Breast epithelium (tissue), 4 donors: ENCODE measurements around the gene TMEM54. TPM values are rescaled to one million over a fixed set of nuclear protein-coding genes. Genes with fewer than 3 reads are reported as not detected.

Experiments
- DNase-seq, 2 donors: peaks; one replicate each; pipeline ENCODE4 v3.0.0-alpha.2; 2019; ENCODE audit warnings: low spot score in 2 of 2
- H3K27ac ChIP-seq, 2 donors: fragments of 200-600 bp; sonication (generic) in 1 of 2; one replicate each; pipeline ENCODE4 v1.5.1; 2016 to 2019; ENCODE audit warnings: mild to moderate bottlenecking in 1 of 2
- H3K27me3 ChIP-seq, 2 donors: fragments of 200-600 bp; sonication (generic) in 1 of 2; one replicate each; pipeline versions ENCODE4 v1.5.1 to v1.6.0; 2017 to 2019; ENCODE audit warnings: control low read depth in 1 of 2, mild to moderate bottlenecking in 1 of 2
- H3K36me3 ChIP-seq: fragments of 200-600 bp; one replicate; pipeline ENCODE4 v1.5.1; 2019
- H3K4me1 ChIP-seq, 2 donors: fragments of 200-600 bp; sonication (generic); one replicate each; pipeline ENCODE4 v1.5.1; 2016 to 2019; ENCODE audit warnings: control low read depth in 1 of 2
- H3K4me3 ChIP-seq, 3 donors: fragments of 200-600 bp; sonication (generic); 1 replicate in 2 of 3; 2 replicates in 1 of 3; pipeline ENCODE4 v1.5.1; 2016 to 2019; ENCODE audit warnings: mild to moderate bottlenecking in 3 of 3, moderate library complexity in 2 of 3
- H3K9me3 ChIP-seq, 2 donors: fragments of 200-600 bp; sonication (generic) in 1 of 2; one replicate each; pipeline ENCODE4 v1.5.1; 2016 to 2019; ENCODE audit warnings: control low read depth in 1 of 2
- POLR2A ChIP-seq: fragments of 450-650 bp; IDR thresholded peaks from one replicate; pipeline ENCODE4 v1.6.1; 2016; ENCODE audit warnings: antibody characterized with exemption, mild to moderate bottlenecking, moderate library complexity
- POLR2AphosphoS5 ChIP-seq, 3 donors: sonication (generic); formaldehyde crosslinking; IDR thresholded peaks; one replicate each; pipeline ENCODE4 v1.6.1; 2017; ENCODE audit warnings: antibody characterized with exemption in 3 of 3
- intact Hi-C: fragments of 100-400 bp; cut with DNase I; formaldehyde crosslinking; loops from one replicate; pipeline ENCODE4 v1.15.1; 2023; ENCODE audit warnings: low total_unique reads
- total RNA-seq, 3 donors: library from RNA; depleted of rRNA; stranded (reverse); fragments of >200 nt; gene quantifications; one replicate each; pipeline ENCODE4 v1.1.0, GENCODE V29; 2016
- TF ChIP-seq, protein P1 (sequence below), 3 donors: fragments of 450-650 bp; IDR thresholded peaks; one replicate each; pipeline ENCODE4 v1.5.1; 2016 to 2017; ENCODE audit warnings: antibody characterized with exemption in 3 of 3, mild to moderate bottlenecking in 3 of 3, moderate library complexity in 3 of 3

Gene TMEM54
- total RNA-seq, 3 donors from 2014 or later, result 26.9 to 109 (median 94.8) TPM

GRCh38 chr1:32888677-32889420 is 12.3 kb downstream of the TMEM54 start:
- Histone ChIP-seq H3K27me3 (peaks cover 10 to 44% of the 10 kb centered on the region in 2 donors), H3K4me3 (no peak overlapping the region), H3K27ac (no peak overlapping the region), H3K36me3 (no peaks in the 10 kb centered on the region), H3K4me1 (peaks cover 4 to 10% of the 10 kb centered on the region in 2 donors), H3K9me3 (no peaks in the 10 kb centered on the region)
- TF ChIP-seq POLR2AphosphoS5 (IDR thresholded peaks at IDR 0.05), result no peak
- TF ChIP-seq POLR2A, result no peak
- TF ChIP-seq, protein P1, sequence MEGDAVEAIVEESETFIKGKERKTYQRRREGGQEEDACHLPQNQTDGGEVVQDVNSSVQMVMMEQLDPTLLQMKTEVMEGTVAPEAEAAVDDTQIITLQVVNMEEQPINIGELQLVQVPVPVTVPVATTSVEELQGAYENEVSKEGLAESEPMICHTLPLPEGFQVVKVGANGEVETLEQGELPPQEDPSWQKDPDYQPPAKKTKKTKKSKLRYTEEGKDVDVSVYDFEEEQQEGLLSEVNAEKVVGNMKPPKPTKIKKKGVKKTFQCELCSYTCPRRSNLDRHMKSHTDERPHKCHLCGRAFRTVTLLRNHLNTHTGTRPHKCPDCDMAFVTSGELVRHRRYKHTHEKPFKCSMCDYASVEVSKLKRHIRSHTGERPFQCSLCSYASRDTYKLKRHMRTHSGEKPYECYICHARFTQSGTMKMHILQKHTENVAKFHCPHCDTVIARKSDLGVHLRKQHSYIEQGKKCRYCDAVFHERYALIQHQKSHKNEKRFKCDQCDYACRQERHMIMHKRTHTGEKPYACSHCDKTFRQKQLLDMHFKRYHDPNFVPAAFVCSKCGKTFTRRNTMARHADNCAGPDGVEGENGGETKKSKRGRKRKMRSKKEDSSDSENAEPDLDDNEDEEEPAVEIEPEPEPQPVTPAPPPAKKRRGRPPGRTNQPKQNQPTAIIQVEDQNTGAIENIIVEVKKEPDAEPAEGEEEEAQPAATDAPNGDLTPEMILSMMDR (IDR thresholded peaks at IDR 0.05), result no peak
- no peak for DNase-seq
- intact Hi-C loops, result no loop called here

DNA sequence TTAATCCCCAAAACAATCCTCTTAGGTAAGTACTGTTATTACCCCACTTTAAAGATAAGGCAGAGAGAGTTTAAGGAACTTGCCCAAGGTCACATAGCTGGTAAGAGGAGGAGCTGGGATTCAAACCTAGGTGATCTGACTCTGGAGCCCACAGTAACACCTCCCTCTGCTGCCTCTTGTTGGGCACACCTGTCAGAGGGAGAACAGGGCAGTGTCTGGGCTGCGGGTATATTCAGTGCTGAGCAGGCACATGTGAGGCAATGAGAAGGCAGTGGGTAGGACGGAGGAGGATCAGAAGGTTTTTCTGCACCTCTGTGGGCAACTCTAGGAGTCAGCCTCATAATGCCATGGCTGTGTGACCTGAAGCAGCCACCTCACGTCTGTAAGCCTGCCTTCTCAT is 13.1 kb downstream of the TMEM54 start:
- no peak overlapping the region for H3K27ac ChIP-seq
- TF ChIP-seq, protein P1 (IDR thresholded peaks at IDR 0.05), result no peak
- TF ChIP-seq POLR2AphosphoS5 (IDR thresholded peaks at IDR 0.05) (no peak), POLR2A (no peak)
- H3K4me1 ChIP-seq, result peaks cover 4 to 10% of the 10 kb centered on the region in 2 donors
- DNase-seq, result no peak
- no peaks in the 10 kb centered on the region for H3K9me3 ChIP-seq
- H3K4me3 ChIP-seq, result no peak overlapping the region
- peaks cover 10 to 44% of the 10 kb centered on the region in 2 donors for H3K27me3 ChIP-seq
- H3K36me3 ChIP-seq, result no peaks in the 10 kb centered on the region
- intact Hi-C loops, result no loop called here

DNA sequence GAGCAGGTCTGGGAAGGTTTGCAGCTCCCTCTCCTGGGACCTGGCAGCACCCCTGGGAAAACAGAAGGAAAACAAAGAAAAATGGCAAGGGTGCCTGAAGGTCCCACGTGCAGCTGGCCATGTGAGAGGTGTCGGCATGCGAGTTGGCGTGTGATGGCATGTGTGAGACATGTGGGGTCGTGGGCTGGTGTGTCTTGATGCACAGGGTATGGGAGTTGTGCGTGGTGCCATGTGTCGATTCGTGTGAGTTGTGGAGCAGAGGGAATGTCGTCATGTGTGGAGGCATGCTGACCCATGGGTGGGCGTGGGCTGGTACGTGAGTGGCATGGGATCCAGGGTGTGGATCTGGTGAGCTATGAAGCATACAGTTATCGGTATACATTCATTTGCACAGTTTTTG is 13.6 kb downstream of the TMEM54 start:
- TF ChIP-seq, protein P1 (IDR thresholded peaks at IDR 0.05), result no peak
- no peak for TF ChIP-seq POLR2AphosphoS5 (IDR thresholded peaks at IDR 0.05)
- TF ChIP-seq POLR2A, result no peak
- Histone ChIP-seq H3K9me3 (no peaks in the 10 kb centered on the region), H3K27ac (no peak overlapping the region), H3K36me3 (no peaks in the 10 kb centered on the region), H3K4me1 (peaks cover 0 to 10% of the 10 kb centered on the region in 2 donors), H3K27me3 (peaks cover 10 to 44% of the 10 kb centered on the region in 2 donors), H3K4me3 (no peak overlapping the region)
- intact Hi-C loops, result no loop called here
- no peak for DNase-seq

DNA sequence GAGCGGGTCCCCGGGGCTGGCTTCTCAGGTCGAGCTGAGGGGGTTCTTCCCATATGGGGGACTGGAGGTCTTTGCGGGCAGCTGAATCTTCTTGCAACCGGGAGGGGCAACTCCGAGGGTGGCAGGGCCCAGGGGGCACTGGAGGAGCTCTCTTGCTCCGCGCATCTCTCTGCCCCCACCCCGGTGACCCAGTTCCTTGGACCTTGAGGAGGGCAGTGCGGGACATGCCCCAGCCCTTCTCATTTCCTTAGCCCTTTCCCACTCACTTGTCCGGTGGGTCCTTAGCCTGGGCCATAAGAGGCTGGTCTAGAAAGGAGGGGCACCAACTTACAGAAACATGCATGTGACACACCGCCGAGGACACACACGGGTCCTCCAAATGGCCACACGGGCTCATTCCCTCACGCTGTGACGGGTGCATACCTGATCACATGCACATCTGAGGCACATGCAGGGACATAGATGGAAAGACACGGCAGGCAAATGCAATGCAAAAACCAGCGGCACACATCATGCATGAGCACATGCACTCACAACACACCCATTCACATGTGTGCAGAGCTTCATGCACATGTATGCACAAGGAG is 14.3 kb downstream of the TMEM54 start:
- Histone ChIP-seq H3K4me1 (peaks cover 0 to 10% of the 10 kb centered on the region in 2 donors), H3K27me3 (peaks cover 10 to 44% of the 10 kb centered on the region in 2 donors), H3K36me3 (no peaks in the 10 kb centered on the region), H3K27ac (no peak overlapping the region), H3K9me3 (no peaks in the 10 kb centered on the region), H3K4me3 (peak overlapping the region in 1 of 3 donors; percentile 56)
- DNase-seq, result no peak
- intact Hi-C loops, result no loop called here
- TF ChIP-seq POLR2AphosphoS5 (IDR thresholded peaks at IDR 0.05) (no peak), POLR2A (no peak)
- TF ChIP-seq, protein P1 (IDR thresholded peaks at IDR 0.05), result no peak
